HG03045 (cell line): ENCODE results near the gene TNS1.

Experiments used
- ATAC-seq: cut with Tn5 transposase; IDR thresholded peaks from one replicate; pipeline ENCODE4 v1.9.1; 2021; ENCODE audit warnings: mild to moderate bottlenecking, moderate library complexity; ENCODE audit not compliant: unreplicated experiment

The TNS1 gene

DNA sequence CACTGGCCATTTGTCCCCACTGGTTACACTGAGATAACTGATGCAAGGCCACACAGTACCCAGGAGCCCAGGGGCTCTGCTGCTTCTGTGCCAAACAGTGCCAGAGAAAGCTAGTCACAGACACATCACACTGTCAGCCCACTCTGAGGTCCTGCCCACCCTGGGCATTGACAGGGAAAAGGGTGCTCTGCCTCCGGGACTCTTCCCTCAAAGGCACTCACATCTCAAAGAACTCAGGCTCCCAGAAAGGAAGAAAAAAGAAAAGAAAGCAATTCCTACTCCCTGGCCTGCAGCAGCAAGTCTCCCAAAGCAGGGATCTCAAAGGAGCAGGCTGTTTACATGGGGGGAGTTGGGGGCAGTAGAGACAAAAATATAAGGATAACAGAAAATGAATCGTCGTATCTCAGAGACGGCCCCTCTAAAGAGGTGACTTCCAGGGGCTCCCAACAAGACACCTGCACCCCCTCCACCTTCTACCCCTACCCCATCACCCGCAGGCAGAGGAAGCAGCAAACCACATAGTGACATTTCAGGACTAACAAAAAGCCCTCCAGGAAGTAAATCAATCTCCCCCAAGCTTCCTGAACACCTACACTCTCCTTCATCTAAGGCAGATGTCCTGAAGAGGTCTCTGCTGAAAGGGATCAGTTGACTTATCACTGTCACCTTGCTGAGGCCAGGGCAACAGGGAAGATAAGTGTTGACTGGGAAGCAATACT is 247.6 kb downstream of the TNS1 start:
- ATAC-seq = no peak

DNA sequence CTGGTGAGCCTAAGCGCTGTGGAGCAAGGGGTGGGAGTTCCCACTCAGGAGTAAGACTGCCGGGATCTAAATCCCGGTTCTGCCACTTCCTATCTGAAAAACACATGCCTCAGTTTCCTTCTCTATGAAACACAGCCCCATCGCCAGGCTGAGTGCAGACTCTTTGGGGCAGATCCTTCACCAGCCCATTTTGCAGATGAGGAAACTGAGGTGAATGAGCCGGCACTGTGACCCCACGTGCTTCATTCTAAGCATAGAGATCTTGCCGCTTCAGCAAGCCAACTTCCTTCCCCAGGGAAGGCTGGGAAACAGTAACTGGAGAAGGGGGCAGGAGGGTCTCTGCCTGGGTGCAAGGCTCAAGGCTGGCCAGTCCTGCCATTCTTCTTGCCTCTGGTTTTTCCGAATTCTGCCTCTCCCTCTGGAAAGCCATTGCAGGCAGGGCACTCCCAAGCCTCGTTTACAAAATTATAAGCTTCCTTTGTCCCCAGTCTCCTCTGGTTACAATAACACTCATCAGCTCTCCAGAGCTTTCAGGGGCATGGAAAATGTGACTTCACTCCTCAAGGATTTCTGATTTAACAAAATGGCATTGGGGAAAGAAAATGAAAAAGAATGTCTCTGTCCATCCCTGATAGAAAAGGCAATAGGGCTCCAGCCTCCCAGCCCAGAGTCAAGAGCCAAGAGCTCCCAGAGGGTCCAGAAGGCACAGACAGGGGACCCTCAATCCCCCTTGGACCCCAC is 249.2 kb downstream of the TNS1 start:
- ATAC-seq = no peak

DNA sequence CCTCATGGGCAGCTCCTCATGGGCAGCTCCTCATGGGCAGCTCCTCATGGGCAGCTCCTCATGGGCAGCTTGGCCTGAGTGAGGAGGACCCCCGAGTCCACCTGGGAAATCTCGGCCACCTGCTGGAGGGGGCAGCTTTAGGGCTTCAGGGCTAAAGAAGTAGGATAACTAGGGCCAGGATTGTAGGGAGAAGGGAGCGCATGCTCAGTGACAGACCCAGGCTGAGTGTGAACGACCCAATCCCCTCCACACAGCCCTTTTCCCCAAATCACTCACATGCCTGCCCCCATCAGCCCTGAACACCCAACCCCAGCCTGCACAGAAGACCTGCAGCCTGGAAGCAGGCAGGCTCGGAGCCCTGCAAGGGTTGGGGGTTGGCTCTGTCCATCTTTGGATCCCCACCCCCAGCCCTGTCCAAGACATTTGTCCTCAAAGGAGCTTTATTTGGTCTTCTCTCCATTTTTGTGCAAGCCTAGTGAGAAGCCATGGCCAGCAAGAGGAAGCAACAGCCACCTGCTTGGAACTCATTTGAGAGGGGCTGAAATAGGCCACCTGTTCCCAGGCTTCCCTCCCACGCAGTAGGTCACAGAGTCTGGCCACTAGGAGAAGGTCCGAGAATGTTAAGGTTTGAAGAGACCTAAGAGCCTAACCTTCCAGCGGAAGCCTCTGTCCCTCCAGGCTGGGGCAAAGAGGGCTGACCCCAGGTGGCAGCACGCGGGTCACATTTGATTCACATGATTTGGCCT is 249.9 kb downstream of the TNS1 start:
- ATAC-seq = no peak

- ATAC-seq = no peak
These were observed 250.8 kb downstream of the TNS1 start for GRCh38 chr2:217751952-217752351.

- no peak for ATAC-seq
These were observed 251.6 kb downstream of the TNS1 start for GRCh38 chr2:217751192-217751591.
